Tibial artery (tissue), 4 donors: ENCODE results near the gene ZNF879.

Source experiments
- DNase-seq, 2 donors: peaks; one replicate each; pipeline ENCODE4 v3.0.0-alpha.2; 2019
- H3K27ac ChIP-seq, 2 donors: fragments of 200-600 bp; sonication (generic) in 1 of 2; 1 replicate in 1 of 2; 2 replicates in 1 of 2; pipeline ENCODE4 v1.5.1; 2018 to 2019; ENCODE audit warnings: mild to moderate bottlenecking in 1 of 2
- H3K27me3 ChIP-seq, 2 donors: fragments of 200-600 bp; sonication (generic) in 1 of 2; one replicate each; pipeline versions ENCODE4 v1.5.1 to v1.6.0; 2016 to 2019
- H3K36me3 ChIP-seq, 3 donors: fragments of 200-600 bp; sonication (generic) in 2 of 3; one replicate each; pipeline ENCODE4 v1.5.1; 2016 to 2019; ENCODE audit warnings: mild to moderate bottlenecking in 2 of 3
- H3K4me1 ChIP-seq, 4 donors: fragments of 200-600 bp; sonication (generic) in 2 of 4; 1 replicate in 3 of 4; 2 replicates in 1 of 4; pipeline ENCODE4 v1.5.1; 2016 to 2019
- H3K4me3 ChIP-seq, 2 donors: fragments of 200-600 bp; sonication (generic) in 1 of 2; 1 replicate in 1 of 2; 2 replicates in 1 of 2; pipeline ENCODE4 v1.5.1; 2018 to 2019; ENCODE audit warnings: mild to moderate bottlenecking in 2 of 2
- H3K9me3 ChIP-seq, 3 donors: fragments of 200-600 bp; sonication (generic) in 1 of 3; one replicate each; pipeline ENCODE4 v1.5.1; 2016 to 2019
- CTCF ChIP-seq, 2 experiments: fragments of 200-600 bp in 1 of 2; fragments of 450-650 bp in 1 of 2; IDR thresholded peaks; one replicate each; pipeline ENCODE4 v1.5.1; 2017 to 2019; ENCODE audit warnings: antibody characterized with exemption in 2 of 2, mild to moderate bottlenecking in 1 of 2, moderate library complexity in 1 of 2
- intact Hi-C: fragments of 100-400 bp; cut with DNase I; formaldehyde crosslinking; loops from one replicate; pipeline ENCODE4 v1.15.0; 2023; ENCODE audit warnings: low total_unique reads

ZNF879 gene

DNA sequence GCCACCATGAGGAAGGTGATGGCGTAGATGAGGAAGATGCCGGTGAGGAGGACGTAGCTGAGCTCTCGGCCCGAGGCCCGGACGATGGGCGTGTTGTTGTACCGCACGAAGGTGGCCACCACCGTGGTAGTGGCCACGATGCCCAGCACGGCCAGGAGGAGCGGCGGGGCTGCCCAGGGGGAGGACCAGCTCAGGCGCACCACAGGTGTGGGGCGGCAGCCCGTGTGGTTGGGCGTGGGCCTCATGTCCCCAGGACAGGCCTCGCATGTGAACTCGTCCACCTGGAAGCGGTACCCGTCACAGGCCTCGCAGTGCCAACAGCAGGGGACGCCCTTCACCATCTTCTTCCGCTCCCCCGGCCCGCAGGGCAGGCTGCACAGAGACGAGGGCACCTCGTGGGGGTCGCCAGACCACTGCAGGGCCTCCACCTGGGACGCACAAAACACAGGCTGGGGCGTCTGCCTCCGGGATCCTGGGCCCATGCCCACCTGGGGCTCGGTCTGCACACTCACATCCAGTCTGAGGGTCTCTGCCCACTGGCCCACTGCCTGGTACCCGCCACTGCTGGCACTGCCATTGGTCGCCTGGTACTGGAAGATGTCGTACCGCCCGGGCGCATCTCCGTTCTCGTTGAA is 37.2 kb upstream of the ZNF879 start:
- Histone ChIP-seq H3K36me3 (peaks cover 0 to 5% (median 0%) of the 10 kb centered on the region in 3 donors), H3K27me3 (peaks cover 0 to 1% of the 10 kb centered on the region in 2 donors), H3K27ac (no peak overlapping the region), H3K4me1 (no peaks in the 10 kb centered on the region), H3K4me3 (no peak overlapping the region), H3K9me3 (peaks cover 28 to 90% (median 89%) of the 10 kb centered on the region in 3 donors)
- no peak for TF ChIP-seq CTCF (IDR thresholded peaks at IDR 0.05)
- intact Hi-C loops, result no loop called here
- no peak for DNase-seq

GRCh38 chr5:178988436-178989220 is 35.0 kb upstream of the ZNF879 start:
- H3K36me3 ChIP-seq, result peaks cover 0 to 5% (median 0%) of the 10 kb centered on the region in 3 donors
- intact Hi-C loops, result no loop called here
- peaks cover 21 to 78% (median 75%) of the 10 kb centered on the region in 3 donors for H3K9me3 ChIP-seq
- no peak overlapping the region for H3K27ac ChIP-seq
- no peak overlapping the region for H3K4me3 ChIP-seq
- TF ChIP-seq CTCF (IDR thresholded peaks at IDR 0.05), result no peak
- DNase-seq, result no peak
- peaks cover 0 to 11% of the 10 kb centered on the region in 2 donors for H3K27me3 ChIP-seq
- no peaks in the 10 kb centered on the region for H3K4me1 ChIP-seq

GRCh38 chr5:178989311-178989710 is 34.3 kb upstream of the ZNF879 start:
- H3K27ac ChIP-seq, result no peak overlapping the region
- no peak overlapping the region for H3K4me3 ChIP-seq
- no peak for TF ChIP-seq CTCF (IDR thresholded peaks at IDR 0.05)
- peaks cover 0 to 2% (median 0%) of the 10 kb centered on the region in 4 donors for H3K4me1 ChIP-seq
- peaks cover 15 to 74% (median 68%) of the 10 kb centered on the region in 3 donors for H3K9me3 ChIP-seq
- H3K36me3 ChIP-seq, result peaks cover 0 to 5% (median 0%) of the 10 kb centered on the region in 3 donors
- DNase-seq, result no peak
- peaks cover 0 to 18% of the 10 kb centered on the region in 2 donors for H3K27me3 ChIP-seq
- intact Hi-C loops, result no loop called here

- no peak for TF ChIP-seq CTCF (IDR thresholded peaks at IDR 0.05)
- Histone ChIP-seq H3K36me3 (peaks cover 0 to 5% (median 0%) of the 10 kb centered on the region in 3 donors), H3K27ac (no peak overlapping the region), H3K27me3 (peaks cover 0 to 30% of the 10 kb centered on the region in 2 donors), H3K9me3 (peaks cover 10 to 66% (median 59%) of the 10 kb centered on the region in 3 donors), H3K4me1 (peaks cover 0 to 10% (median 0%) of the 10 kb centered on the region in 4 donors), H3K4me3 (no peak overlapping the region)
- DNase-seq, result no peak
- intact Hi-C loops, result no loop called here
Observed at GRCh38 chr5:178990491-178990890, 33.1 kb upstream of the ZNF879 start.

DNA sequence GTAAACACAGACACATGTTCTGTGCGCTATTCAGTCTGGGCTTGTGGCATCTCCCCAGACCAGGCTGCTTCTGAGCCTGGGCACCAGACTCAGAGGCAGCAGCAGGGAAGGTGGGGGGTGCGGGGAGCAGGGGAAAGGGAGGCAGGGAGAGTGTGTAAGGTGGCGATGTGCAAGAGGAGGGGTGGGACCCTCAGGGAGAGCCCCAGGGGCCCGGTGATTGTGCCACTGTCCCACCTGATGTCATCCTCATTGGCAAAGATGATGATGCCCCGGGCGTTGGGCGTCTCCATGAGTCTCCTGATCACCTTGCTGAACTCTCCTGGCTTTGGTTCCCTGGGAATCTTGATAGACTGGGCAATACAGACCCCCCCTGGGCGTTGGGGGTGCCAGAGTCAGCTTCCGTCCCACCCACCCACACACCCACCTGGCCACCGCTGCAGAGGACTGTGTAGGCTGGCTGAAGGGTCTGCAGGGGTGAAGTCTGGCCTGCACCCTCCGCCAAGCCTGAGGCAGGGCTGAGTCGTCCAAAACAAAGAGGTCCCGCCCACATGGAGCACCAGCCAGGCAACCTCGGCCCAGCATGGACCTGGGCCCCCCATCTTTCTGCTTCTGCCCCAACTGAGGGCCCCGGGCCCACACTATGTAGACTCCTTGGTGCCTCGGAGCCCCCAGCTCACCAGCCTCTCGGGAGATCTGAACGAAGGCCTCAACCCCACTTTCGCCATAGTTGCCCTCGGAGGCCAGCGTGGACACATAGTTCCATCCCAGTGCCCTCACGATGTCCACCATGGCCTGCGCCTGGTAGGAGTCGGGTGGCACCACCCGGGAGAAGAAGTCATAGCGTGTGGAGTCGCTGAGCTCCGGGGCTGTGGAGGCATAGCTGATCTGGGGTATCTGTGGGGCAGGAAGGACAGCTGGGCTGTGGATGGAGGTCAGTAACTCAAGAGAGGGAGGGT is 32.1 kb upstream of the ZNF879 start:
- H3K9me3 ChIP-seq, result peaks cover 10 to 56% (median 49%) of the 10 kb centered on the region in 3 donors
- peaks cover 0 to 10% (median 0%) of the 10 kb centered on the region in 4 donors for H3K4me1 ChIP-seq
- TF ChIP-seq CTCF (IDR thresholded peaks at IDR 0.05), result no peak
- no peak overlapping the region for H3K27ac ChIP-seq
- peaks cover 0 to 5% (median 0%) of the 10 kb centered on the region in 3 donors for H3K36me3 ChIP-seq
- no peak for DNase-seq
- intact Hi-C loops, result no loop called here
- peaks cover 0 to 40% of the 10 kb centered on the region in 2 donors for H3K27me3 ChIP-seq
- H3K4me3 ChIP-seq, result no peak overlapping the region
